ENCODE data around the gene PTPRB. TPM values are rescaled to one million over a fixed set of nuclear protein-coding genes. Genes with fewer than 3 reads are reported as not detected.

PTPRB gene
- total RNA-seq, 2 donors from 2014 or later: 17.3 to 27.7 TPM

DNA sequence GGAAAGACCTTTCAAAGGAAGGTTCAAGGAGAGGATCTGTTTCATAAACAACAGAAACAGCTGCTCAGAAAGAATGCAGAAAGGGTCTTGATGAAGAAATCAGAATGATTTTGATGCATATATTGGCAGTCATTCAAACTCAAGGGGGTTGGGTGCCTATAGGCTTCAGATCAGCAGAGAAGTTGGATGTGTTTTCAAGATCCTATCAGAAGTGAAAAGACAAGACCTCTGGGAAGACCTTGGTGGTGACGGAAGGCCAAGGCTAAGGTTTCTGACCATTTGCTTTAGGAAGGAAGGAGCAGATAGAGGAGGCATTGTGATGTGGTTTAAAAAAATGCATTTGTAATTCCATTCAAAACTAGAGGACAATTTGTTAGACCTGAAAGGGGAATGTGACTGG lies 15.2 kb upstream of the PTPRB start:
- intact Hi-C loops (cut with DNase I): no loop called here
- DNase-seq: no peak
- Histone ChIP-seq H3K9ac (ENCODE audit: low read depth in 2 of 2, low read length in 2 of 2) (no peak overlapping the region), H3K27ac (no peak overlapping the region), H3K27me3 (no peaks in the 10 kb centered on the region), H3K36me3 (no peaks in the 10 kb centered on the region), H3K4me3 (no peak overlapping the region), H3K9me3 (no peaks in the 10 kb centered on the region), H3K4me1 (no peaks in the 10 kb centered on the region)
- no peak for TF ChIP-seq CTCF (IDR thresholded peaks at IDR 0.05)

GRCh38 chr12:70648831-70649230 lies 11.6 kb upstream of the PTPRB start:
- Histone ChIP-seq H3K9ac (ENCODE audit: low read depth in 2 of 2, low read length in 2 of 2) (no peak overlapping the region), H3K36me3 (no peaks in the 10 kb centered on the region)
- TF ChIP-seq CTCF (IDR thresholded peaks at IDR 0.05): no peak

GRCh38 chr12:70648191-70648590 lies 11.0 kb upstream of the PTPRB start:
- no peak for DNase-seq
- TF ChIP-seq CTCF (IDR thresholded peaks at IDR 0.05): no peak
- H3K4me1 ChIP-seq: peaks cover 3% of the 10 kb centered on the region
- H3K36me3 ChIP-seq: no peaks in the 10 kb centered on the region
- no peaks in the 10 kb centered on the region for H3K9me3 ChIP-seq
- H3K27me3 ChIP-seq: no peaks in the 10 kb centered on the region
- no peak overlapping the region for H3K9ac ChIP-seq (ENCODE audit: low read depth in 2 of 2, low read length in 2 of 2)
- no peak overlapping the region for H3K4me3 ChIP-seq
- intact Hi-C loops (cut with DNase I): no loop called here
- H3K27ac ChIP-seq: no peak overlapping the region

More at GRCh38 chr12:70648831-70649230, 11.6 kb upstream of the PTPRB start:
- H3K4me1 ChIP-seq: peaks cover 3% of the 10 kb centered on the region
- H3K4me3 ChIP-seq: no peak overlapping the region
- no peak overlapping the region for H3K27ac ChIP-seq
- no peak for DNase-seq
- no peaks in the 10 kb centered on the region for H3K27me3 ChIP-seq
- intact Hi-C loops (cut with DNase I): no loop called here
- no peaks in the 10 kb centered on the region for H3K9me3 ChIP-seq

DNA sequence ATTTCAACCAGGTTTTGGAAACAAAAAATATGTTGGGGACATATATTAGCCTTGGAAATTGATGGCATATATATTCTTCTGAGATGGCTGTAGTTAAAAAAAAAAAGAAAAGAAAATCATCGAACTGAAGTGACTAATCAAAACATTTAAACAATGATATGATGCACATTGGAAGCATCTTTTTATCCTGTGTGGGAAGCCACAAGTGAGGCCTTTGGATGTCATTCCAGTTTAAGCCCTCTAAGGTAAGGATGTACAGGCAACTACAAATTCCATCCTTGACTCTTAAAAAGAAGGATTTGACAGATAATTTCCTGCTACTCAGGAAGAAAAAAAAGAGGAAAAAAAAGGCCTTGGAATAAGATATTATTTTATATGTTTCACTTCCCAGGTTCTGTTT lies 9.6 kb upstream of the PTPRB start:
- no peaks in the 10 kb centered on the region for H3K36me3 ChIP-seq
- no peak for DNase-seq
- no peak overlapping the region for H3K27ac ChIP-seq
- no peak overlapping the region for H3K4me3 ChIP-seq
- H3K27me3 ChIP-seq: no peaks in the 10 kb centered on the region
- intact Hi-C loops (cut with DNase I): no loop called here
- H3K9me3 ChIP-seq: no peaks in the 10 kb centered on the region
- no peak for TF ChIP-seq CTCF (IDR thresholded peaks at IDR 0.05)
- no peak overlapping the region for H3K9ac ChIP-seq (ENCODE audit: low read depth in 2 of 2, low read length in 2 of 2)
- H3K4me1 ChIP-seq: peaks cover 3% of the 10 kb centered on the region

GRCh38 chr12:70645494-70646317 lies 8.5 kb upstream of the PTPRB start:
- peak overlapping the region; percentile 35 for H3K27ac ChIP-seq
- intact Hi-C loops (cut with DNase I): no loop called here
- DNase-seq: peak; percentile 50
- H3K36me3 ChIP-seq: no peaks in the 10 kb centered on the region
- no peaks in the 10 kb centered on the region for H3K27me3 ChIP-seq
- TF ChIP-seq CTCF (IDR thresholded peaks at IDR 0.05): no peak
- H3K4me1 ChIP-seq: peaks cover 3% of the 10 kb centered on the region
- no peaks in the 10 kb centered on the region for H3K9me3 ChIP-seq
- no peak overlapping the region for H3K4me3 ChIP-seq
- no peak overlapping the region for H3K9ac ChIP-seq (ENCODE audit: low read depth in 2 of 2, low read length in 2 of 2)

Data from colonic mucosa (tissue), 4 donors.